Measurements from ENCODE around the gene MMP23B.
"Not testable (repeated sequence)": the region's sequence is repeated elsewhere in the genome, so short reads cannot be mapped to it uniquely, and the experiment has no call there.

The MMP23B gene

GRCh38 chr1:1636621-1637478, 4.9 kb downstream of the MMP23B start:
- DNase-seq, result not testable (repeated sequence)

GRCh38 chr1:1637479-1637875, 5.5 kb downstream of the MMP23B start:
- not testable (repeated sequence) for DNase-seq

- not testable (repeated sequence) for DNase-seq
Measured at GRCh38 chr1:1638528-1638927, 6.6 kb downstream of the MMP23B start.

GRCh38 chr1:1639368-1639767, 7.4 kb downstream of the MMP23B start:
- not testable (repeated sequence) for DNase-seq

- not testable (repeated sequence) for DNase-seq
Measured at GRCh38 chr1:1640081-1640480, 8.1 kb downstream of the MMP23B start.

GRCh38 chr1:1640711-1641461, 8.9 kb downstream of the MMP23B start:
- not testable (repeated sequence) for DNase-seq

- not testable (repeated sequence) for DNase-seq
Measured at GRCh38 chr1:1646326-1646725, 14.4 kb downstream of the MMP23B start.

- DNase-seq, result not testable (repeated sequence)
Measured at GRCh38 chr1:1647567-1648241, 15.7 kb downstream of the MMP23B start.

- not testable (repeated sequence) for DNase-seq
Measured at GRCh38 chr1:1648265-1648664, 16.3 kb downstream of the MMP23B start.

GRCh38 chr1:1658583-1659549, 26.9 kb downstream of the MMP23B start, which contains the start of gene CDK11B:
Gene CDK11B (minus strand): TSS chr1:1659004. CDS start chr1:1657485, 1,519 bp downstream.
- DNase-seq, result peak; percentile 44

- not testable (repeated sequence) for DNase-seq
Measured at GRCh38 chr1:1662392-1662791, 30.4 kb downstream of the MMP23B start.

- not testable (repeated sequence) for DNase-seq
Measured at GRCh38 chr1:1662830-1663560, 31.0 kb downstream of the MMP23B start.

- DNase-seq, result not testable (repeated sequence)
Measured at GRCh38 chr1:1664318-1664717, 32.3 kb downstream of the MMP23B start.

- no peak for DNase-seq
Measured at GRCh38 chr1:1664941-1665814, 33.2 kb downstream of the MMP23B start.

GRCh38 chr1:1665815-1666251, 33.9 kb downstream of the MMP23B start:
- no peak for DNase-seq

- no peak for DNase-seq
Measured at GRCh38 chr1:1666526-1666925, 34.6 kb downstream of the MMP23B start.

- no peak for DNase-seq
Measured at GRCh38 chr1:1669468-1670440, 37.8 kb downstream of the MMP23B start.

GRCh38 chr1:1670866-1671265, 38.9 kb downstream of the MMP23B start:
- DNase-seq, result no peak

Measured in SIG-M5 (cell line).